Measurements from ENCODE around the gene SPATA12.
"Not testable (repeated sequence)": the region's sequence is repeated elsewhere in the genome, so short reads cannot be mapped to it uniquely, and the experiment has no call there.

SPATA12 gene

GRCh38 chr3:57053122-57053521, 7.3 kb upstream of the SPATA12 start:
- DNase-seq, result no peak

GRCh38 chr3:57057351-57057750, 3.1 kb upstream of the SPATA12 start:
- no peak for DNase-seq

DNA sequence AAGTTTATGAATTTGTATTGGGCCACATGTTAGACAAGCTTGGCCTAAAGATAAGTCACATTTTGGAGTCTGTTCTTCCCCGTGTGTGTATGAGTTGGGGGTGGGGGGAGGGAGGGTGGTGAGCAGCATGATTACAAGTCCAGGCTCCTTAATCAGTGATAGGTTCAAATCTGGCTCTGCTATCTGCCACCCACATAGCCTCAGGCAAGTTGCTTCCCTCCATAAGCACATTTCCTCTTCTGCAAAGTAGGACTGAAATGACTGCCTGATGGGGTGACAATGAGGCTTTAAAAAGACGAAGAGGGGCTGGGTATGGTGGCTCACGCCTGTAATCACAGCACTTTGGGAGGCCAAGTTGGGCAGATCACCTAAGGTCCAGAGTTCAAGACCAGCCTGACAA, 1.1 kb upstream of the SPATA12 start:
- peak; percentile 56 for DNase-seq

DNA sequence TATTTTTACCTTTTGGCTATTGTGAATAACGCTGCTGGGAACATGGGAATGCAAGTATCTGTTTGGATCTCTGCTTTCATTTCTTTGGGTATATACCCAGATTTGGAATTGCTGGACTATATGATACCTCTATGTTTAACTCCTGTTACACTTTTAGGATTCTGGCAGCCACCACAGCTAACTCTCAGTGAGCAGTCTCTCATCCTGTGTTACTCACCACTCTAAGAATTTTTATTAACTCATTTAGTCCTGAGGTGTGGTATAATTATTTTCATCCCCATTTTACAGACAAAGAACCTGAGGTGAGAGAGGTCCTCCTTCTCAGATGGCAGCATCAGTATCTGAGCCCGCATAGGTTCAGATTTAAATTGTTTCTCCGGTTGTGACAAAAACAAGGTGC, 1.1 kb downstream of the SPATA12 start:
- DNase-seq, result no peak

GRCh38 chr3:57062101-57062631, 1.7 kb downstream of the SPATA12 start:
- no peak for DNase-seq

DNA sequence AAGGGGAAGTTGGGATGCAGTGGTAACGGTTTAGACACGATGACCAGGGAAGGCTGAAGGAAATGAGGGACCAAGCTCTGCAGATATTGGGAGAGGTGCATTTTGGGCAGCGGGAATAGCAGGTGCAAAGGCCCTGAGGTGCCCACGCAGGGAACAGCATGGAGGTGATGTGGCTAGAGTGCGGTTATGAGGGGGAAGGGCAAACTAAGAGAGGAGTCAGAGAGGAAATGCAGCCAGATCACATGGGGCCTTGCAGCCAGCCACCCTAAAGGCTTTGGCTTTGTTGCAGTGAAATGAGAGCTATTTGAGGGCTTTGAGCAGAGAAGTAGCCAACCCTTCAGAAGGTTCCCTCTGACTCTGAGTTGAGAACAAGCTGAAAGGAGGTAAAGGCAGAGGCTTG, 2.6 kb downstream of the SPATA12 start:
- no peak for DNase-seq

DNA sequence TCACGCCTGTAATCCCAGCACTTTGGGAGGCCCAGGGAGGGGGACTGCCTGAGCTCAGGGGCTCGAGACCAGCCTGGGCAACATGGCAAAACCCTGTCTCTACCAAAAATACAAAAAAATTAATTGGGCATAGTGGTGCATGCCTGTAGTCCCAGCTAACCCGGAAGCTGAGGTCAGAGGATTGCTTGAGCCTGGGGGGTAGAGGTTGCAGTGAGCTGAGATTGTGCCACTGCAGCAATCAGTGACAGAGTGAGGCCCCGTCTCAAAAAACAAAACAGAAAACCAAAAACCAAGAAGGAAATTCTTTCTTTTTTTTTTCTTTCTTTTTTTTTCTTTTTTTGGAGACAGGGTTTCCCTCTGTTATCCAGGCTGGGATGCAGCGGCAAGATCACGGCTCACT, 3.5 kb downstream of the SPATA12 start:
- no peak for DNase-seq

GRCh38 chr3:57064572-57064971, 4.1 kb downstream of the SPATA12 start:
- no peak for DNase-seq

GRCh38 chr3:57065588-57065987, 5.1 kb downstream of the SPATA12 start:
- no peak for DNase-seq

DNA sequence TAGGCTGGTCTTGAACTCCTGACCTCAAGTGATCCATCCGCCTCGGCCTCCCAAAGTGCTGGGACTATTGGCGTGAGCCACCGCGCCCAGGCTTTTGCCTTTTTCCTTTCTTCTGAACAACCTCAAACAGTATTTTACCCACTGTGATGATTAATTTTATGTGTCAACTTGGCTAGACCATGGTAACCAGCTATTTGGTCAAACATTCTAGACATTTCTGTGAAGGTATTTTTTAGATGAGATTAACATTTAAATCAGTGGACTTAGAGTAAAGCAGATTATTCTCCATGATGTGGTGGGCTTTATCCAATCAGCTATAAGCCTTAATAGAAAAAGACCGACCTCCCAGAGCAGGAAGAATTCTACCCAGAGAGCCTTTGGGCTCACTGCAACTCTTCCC, 6.0 kb downstream of the SPATA12 start:
- no peak for DNase-seq

GRCh38 chr3:57068437-57069089, 8.1 kb downstream of the SPATA12 start:
- peak; percentile 75 for DNase-seq

DNA sequence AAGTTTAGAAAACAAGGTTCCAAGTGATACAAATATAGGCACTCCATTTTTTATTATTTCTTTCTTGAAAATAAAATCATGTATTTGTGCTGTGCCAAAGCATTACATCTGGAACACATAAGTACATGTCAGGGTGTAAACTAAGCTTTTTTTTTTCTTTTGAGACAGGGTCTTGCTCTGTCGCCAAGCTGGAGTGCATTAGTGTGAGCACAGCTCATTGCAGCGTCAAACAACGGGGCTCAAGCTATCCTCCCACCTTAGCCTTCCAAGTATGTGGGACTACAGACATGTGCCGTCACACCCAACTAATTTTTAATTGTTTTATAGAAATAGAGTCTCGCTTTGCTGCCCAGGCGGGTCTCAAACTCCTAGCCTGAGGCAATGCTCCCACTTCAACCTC, 9.0 kb downstream of the SPATA12 start:
- DNase-seq, result no peak

DNA sequence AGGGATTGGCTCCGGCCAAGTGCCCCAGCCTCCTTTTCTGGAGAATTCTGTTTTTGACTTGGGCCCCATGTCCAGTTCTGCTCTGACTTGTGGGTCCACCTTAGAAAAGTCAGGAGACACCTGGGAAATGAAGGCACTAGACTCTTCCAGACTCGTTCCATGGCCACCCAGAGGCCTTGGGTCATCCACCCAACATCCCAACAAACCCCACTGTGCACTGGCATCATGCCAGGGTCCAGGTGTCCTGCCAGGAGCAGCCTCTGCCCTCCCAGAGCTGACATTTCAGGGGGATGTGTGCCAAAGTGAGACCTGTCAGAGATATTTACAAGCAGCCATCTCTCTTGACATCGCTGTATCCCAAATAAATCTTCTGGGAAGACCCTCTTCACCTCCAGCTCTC, 13.2 kb downstream of the SPATA12 start:
- no peak for DNase-seq

GRCh38 chr3:57074135-57074534, 13.7 kb downstream of the SPATA12 start:
- DNase-seq, result no peak

GRCh38 chr3:57076422-57076951, 16.0 kb downstream of the SPATA12 start:
- no peak for DNase-seq

DNA sequence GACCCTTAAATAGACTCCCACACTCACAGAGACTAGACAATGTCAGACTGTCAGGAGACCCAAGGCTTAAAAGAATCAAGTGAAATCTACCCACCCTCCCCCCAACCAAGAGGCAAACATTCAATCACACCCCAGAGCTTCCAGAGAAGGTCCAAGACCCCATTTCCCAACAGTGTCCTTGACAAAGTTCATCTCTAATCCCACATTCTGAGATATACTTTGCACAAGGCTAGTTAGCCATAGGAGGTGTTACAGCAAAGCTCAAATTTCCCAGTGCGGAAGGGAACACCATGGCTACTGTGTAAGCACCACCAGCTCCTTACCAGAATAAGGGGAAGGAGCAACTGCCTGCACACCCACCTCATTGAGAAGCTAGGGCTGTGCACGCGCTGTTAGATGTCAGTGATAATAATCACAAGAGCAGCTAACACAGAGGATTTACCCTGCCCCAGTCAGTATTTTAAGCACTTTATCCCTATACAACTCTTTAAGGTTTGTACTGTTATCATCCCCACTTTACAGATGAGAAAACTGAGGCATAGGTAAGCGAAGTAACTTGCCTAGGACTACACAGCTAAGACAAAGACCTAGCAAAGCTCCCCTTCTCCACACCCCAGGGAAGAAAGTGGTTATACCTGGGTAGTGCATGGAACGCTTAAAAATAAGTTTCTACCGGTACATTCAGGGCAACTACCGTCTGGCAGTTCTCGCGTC, 17.3 kb downstream of the SPATA12 start:
- no peak for DNase-seq

- DNase-seq, result peak; percentile 23
Observed at GRCh38 chr3:57078344-57078634, 17.8 kb downstream of the SPATA12 start.

DNA sequence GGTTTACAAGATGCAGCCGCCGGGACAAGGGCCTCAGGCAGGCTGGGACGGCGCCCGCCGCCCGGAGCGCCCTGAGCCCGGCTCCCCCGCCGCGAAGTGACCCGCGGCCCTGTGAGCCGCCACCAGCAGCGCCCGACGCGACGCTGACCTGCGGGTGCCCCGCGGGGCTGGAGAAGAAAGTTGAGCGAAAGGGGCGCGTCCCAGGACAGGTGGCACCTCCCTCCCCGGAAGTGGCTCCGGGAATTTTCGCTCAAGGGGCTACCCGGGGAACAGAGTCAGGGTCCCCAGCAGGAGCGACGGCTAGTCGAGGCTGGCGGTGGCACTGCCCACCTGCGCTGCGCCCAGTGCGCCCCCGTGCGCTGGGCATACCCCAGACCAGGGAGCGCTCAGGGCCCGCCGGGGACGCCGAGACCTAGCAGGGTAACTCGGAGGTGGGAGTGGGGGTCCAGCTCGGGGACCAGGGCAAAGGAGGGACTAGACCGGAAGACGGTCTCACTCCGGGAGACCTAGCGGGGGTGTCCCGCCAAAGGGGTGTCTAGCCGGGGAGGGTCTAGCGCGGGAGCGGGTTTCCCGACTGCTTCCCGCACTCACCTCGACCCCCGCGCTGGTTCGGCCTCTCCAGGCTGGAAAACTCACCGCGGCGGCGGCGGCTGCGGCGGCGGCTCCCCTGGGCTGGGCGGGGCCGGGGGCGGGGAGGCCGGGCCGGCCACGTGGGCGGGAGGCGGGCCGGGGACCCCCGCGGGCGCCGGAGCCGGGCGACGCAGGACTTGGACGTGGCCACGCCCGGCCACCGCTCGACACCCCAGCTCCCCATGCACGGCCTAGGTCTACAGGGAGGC, 18.4 kb downstream of the SPATA12 start:
- DNase-seq, result peak; percentile 37

- DNase-seq, result no peak
Observed at GRCh38 chr3:57079474-57079831, 19.0 kb downstream of the SPATA12 start.

- no peak for DNase-seq
Observed at GRCh38 chr3:57080171-57080570, 19.7 kb downstream of the SPATA12 start.

DNA sequence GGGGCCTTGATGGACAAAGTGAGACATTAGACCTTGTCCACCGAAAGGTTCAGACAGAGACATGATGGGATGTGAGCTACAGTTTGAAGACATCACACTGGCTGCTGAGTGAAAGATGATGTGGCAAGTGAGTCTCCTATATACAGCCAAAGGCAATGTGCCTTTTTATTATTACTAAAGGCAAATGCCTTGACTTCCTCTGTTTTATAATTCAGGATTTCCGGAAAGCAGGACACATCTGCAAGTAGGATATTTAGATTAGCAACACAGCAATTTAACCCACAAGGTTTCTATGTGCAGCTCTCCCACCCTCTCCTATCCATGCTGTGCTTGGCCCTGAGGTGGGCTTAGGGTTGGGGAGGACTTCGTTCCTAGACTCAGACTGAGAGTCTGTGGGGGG, 20.7 kb downstream of the SPATA12 start:
- DNase-seq, result no peak

- no peak for DNase-seq
Observed at GRCh38 chr3:57082481-57082880, 22.0 kb downstream of the SPATA12 start.

GRCh38 chr3:57083266-57083995, 23.0 kb downstream of the SPATA12 start:
- not testable (repeated sequence) for DNase-seq

Data from EL (cell line).